ENCODE data around the gene GSC.

- TF ChIP-seq CTCF (IDR thresholded peaks at IDR 0.05) (no peak), EZH2 (IDR thresholded peaks at IDR 0.05) (no peak)
Observed at GRCh38 chr14:94752591-94753436, 17.1 kb downstream of the GSC start.

Data from neural progenitor cell (in vitro differentiated cells).